CD4-positive, alpha-beta memory T cell (primary cell): ENCODE measurements around the gene SPRYD4. TPM values are rescaled to one million over a fixed set of nuclear protein-coding genes. Genes with fewer than 3 reads are reported as not detected.

ENCODE experiments used
- CTCF ChIA-PET: fragments of 350-600 bp; sonication (Branson Sonifier 250); formaldehyde crosslinking; loops from one replicate; lab custom pipeline; 2021; ENCODE audit warnings: inconsistent platforms; ENCODE audit not compliant: partially characterized antibody; lab: Charles Lee
- POLR2A ChIA-PET: fragments of 350-600 bp; sonication (Branson Sonifier 250); formaldehyde crosslinking; loops from one replicate; lab custom pipeline; 2021; ENCODE audit not compliant: partially characterized antibody; lab: Charles Lee
- DNase-seq, 5 donors: peaks; one replicate each; pipeline versions ENCODE4 v3.0.0 to v3.0.0-alpha.2; 2020 to 2022; ENCODE audit warnings: mixed read lengths in 1 of 5
- H3K27ac ChIP-seq: one replicate; pipeline ENCODE4 v1.7.0; 2013; ENCODE audit warnings: low read depth, low read length
- H3K27me3 ChIP-seq: 2 replicates; pipeline ENCODE4 v1.7.0; 2013; ENCODE audit warnings: mild to moderate bottlenecking, low read length, moderate library complexity; ENCODE audit not compliant: insufficient read depth
- H3K36me3 ChIP-seq: 2 replicates; pipeline ENCODE4 v1.7.0; 2013; ENCODE audit warnings: mild to moderate bottlenecking, low read length, moderate library complexity; ENCODE audit not compliant: insufficient read depth
- H3K4me1 ChIP-seq: 2 replicates; pipeline ENCODE4 v1.7.0; 2013; ENCODE audit warnings: mild to moderate bottlenecking, low read length, moderate library complexity; ENCODE audit not compliant: insufficient read depth
- H3K4me3 ChIP-seq, 2 donors: one replicate each; pipeline ENCODE4 v1.7.0; 2013; ENCODE audit warnings: low read length in 2 of 2, mild to moderate bottlenecking in 1 of 2
- H3K9me3 ChIP-seq, 2 donors: one replicate each; pipeline ENCODE4 v1.7.0; 2013; ENCODE audit warnings: low read length in 2 of 2, control low read depth in 1 of 2; ENCODE audit not compliant: control insufficient read depth in 1 of 2
- H3K27ac Mint-ChIP-seq, 7 donors: one replicate each; pipeline ENCODE4 v1.8.0; 2020 to 2021; ENCODE audit warnings: mixed read lengths in 7 of 7, mild to moderate bottlenecking in 6 of 7, inconsistent platforms in 3 of 7, moderate library complexity in 3 of 7
- H3K27me3 Mint-ChIP-seq, 2 donors: one replicate each; pipeline ENCODE4 v1.8.0; 2020 to 2021; ENCODE audit warnings: mixed read lengths in 2 of 2
- H3K36me3 Mint-ChIP-seq, 2 donors: one replicate each; pipeline ENCODE4 v1.8.0; 2020 to 2021; ENCODE audit warnings: mixed read lengths in 2 of 2, inconsistent platforms in 1 of 2, mild to moderate bottlenecking in 1 of 2
- H3K4me1 Mint-ChIP-seq, 4 donors: one replicate each; pipeline ENCODE4 v1.8.0; 2020 to 2021; ENCODE audit warnings: mixed read lengths in 4 of 4, mild to moderate bottlenecking in 1 of 4
- H3K4me3 Mint-ChIP-seq, 8 donors: one replicate each; pipeline ENCODE4 v1.8.0; 2020 to 2021; ENCODE audit warnings: mixed read lengths in 8 of 8, mild to moderate bottlenecking in 7 of 8, moderate library complexity in 6 of 8, inconsistent platforms in 3 of 8
- H3K9me3 Mint-ChIP-seq, 8 donors: one replicate each; pipeline ENCODE4 v1.8.0; 2020 to 2021; ENCODE audit warnings: mixed read lengths in 8 of 8, mild to moderate bottlenecking in 5 of 8, inconsistent platforms in 3 of 8, moderate library complexity in 1 of 8
- intact Hi-C: fragments of 100-400 bp; cut with micrococcal nuclease; formaldehyde crosslinking; loops from one replicate; pipeline ENCODE4 v1.15.1; 2023
- polyA plus RNA-seq, 2 donors: library from polyadenylated mRNA; unstranded; fragments of 300-500 nt; fragmentation: Illumina TruSeq; gene quantifications; one replicate each; pipeline ENCODE4 v1.2.3, GENCODE V29; 2021
- total RNA-seq, 2 experiments: library from RNA; stranded (reverse); gene quantifications; one replicate each; pipeline ENCODE4 v1.2.3, GENCODE V29; 2021

SPRYD4 gene
- total and polyA plus RNA-seq, 4 experiments from 2014 or later, result 1.1 to 6.9 (median 4.0) TPM

DNA sequence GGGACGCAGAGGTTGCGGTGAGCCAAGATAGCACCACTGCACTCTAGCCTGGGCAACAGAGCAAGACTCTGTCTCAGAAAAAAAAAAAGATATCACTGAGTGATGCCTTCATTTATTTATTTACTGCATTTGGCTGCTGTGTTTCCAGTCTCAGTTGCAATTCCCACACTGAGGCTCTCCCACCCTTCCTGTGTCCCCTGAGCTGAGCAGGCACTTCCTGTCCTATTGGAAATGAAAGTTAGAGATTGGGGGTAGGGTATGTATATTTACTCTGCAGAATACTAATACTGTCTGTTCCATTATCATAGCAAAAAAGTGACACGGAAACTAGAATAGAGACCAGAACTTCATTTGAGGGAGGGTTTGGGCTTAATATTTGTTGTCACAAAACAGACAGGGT is 51.7 kb downstream of the SPRYD4 start:
- H3K27me3 ChIP-seq, result no peaks in the 10 kb centered on the region
- H3K9me3 ChIP-seq, result no peaks in the 10 kb centered on the region
- no peaks in the 10 kb centered on the region for H3K36me3 Mint-ChIP-seq
- DNase-seq, result no peak
- H3K4me3 ChIP-seq, result no peak overlapping the region
- intact Hi-C loops, result no loop called here
- H3K9me3 Mint-ChIP-seq, result no peaks in the 10 kb centered on the region
- no peak overlapping the region for H3K27ac Mint-ChIP-seq
- H3K4me3 Mint-ChIP-seq, result no peak overlapping the region
- H3K4me1 Mint-ChIP-seq, result peaks cover 14 to 28% (median 22%) of the 10 kb centered on the region in 4 donors
- ChIA-PET POLR2A (no interaction called here), CTCF (interaction anchor here (1.4 to 3.5 kb wide), 2 partner anchors 69 to 117 kb away, joined by 4 to 17 read pairs; no protein-coding TSS in a partner anchor)
- no peak overlapping the region for H3K27ac ChIP-seq
- peaks cover 14% of the 10 kb centered on the region for H3K4me1 ChIP-seq
- H3K36me3 ChIP-seq, result no peaks in the 10 kb centered on the region
- H3K27me3 Mint-ChIP-seq, result peaks cover 0 to 3% of the 10 kb centered on the region in 2 donors

DNA sequence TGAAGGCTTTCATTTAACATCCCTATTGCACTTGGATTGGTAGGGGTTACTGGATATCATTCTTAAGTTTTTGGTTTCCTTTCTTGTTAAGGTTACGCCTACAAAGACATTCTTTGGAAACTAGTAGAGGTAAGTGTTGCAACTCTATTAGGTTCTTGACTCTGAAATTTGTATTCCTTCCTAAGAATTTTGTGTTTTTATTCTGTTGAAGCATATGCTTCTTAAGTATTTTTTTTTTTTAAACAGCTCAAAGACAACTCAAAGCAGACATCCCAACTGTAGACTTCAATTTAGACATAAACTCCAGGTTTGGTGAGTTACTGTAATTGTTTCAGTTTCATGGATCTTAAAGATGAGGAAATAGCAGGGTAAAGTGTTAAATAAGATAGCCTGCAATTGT is 52.1 kb downstream of the SPRYD4 start:
- Mint-ChIP-seq H3K4me1 (peaks cover 14 to 28% (median 22%) of the 10 kb centered on the region in 4 donors), H3K36me3 (no peaks in the 10 kb centered on the region), H3K27ac (peak overlapping the region in 1 of 7 donors; percentile 14), H3K27me3 (peaks cover 0 to 3% of the 10 kb centered on the region in 2 donors), H3K9me3 (no peaks in the 10 kb centered on the region), H3K4me3 (peak overlapping the region in 2 of 8 donors; percentile 7 to 50)
- DNase-seq, result no peak
- no peak overlapping the region for H3K4me3 ChIP-seq
- H3K4me1 ChIP-seq, result peaks cover 14% of the 10 kb centered on the region
- no peaks in the 10 kb centered on the region for H3K36me3 ChIP-seq
- ChIA-PET CTCF (interaction anchor here (1.4 to 3.5 kb wide), 3 partner anchors 53 to 116 kb away, joined by 4 to 19 read pairs (median 17); no protein-coding TSS in a partner anchor), POLR2A (no interaction called here)
- intact Hi-C loops, result no loop called here
- no peaks in the 10 kb centered on the region for H3K9me3 ChIP-seq
- no peaks in the 10 kb centered on the region for H3K27me3 ChIP-seq
- no peak overlapping the region for H3K27ac ChIP-seq

DNA sequence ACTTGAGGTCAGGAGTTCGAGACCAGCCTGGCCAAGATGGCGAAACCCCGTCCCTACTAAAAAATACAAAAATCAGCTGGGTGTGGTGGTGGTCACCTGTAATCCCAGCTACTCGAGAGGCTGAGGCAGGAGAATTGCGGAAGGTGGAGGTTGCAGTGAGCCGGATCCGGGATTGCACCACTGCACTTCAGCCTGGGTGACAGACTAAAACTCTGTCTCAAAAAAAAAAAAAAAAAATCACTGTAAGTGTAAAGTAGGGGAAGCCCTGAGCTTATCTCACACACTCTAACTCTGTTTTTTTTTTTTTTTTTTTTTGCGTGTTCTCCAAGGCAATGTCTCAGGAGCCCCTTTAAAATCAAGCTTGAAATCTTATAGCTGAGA is 52.8 kb downstream of the SPRYD4 start:
- H3K36me3 Mint-ChIP-seq, result no peaks in the 10 kb centered on the region
- CTCF ChIA-PET, result interaction anchor here (0.5 to 3.5 kb wide), 8 partner anchors 9 to 177 kb away, joined by 3 to 19 read pairs (median 4); partner anchors contain the start of gene ATP5F1B
- Histone ChIP-seq H3K27ac (peak overlapping the region; percentile 18), H3K27me3 (no peaks in the 10 kb centered on the region), H3K4me1 (peaks cover 14% of the 10 kb centered on the region), H3K4me3 (no peak overlapping the region), H3K9me3 (no peaks in the 10 kb centered on the region), H3K36me3 (no peaks in the 10 kb centered on the region)
- peaks cover 0 to 3% of the 10 kb centered on the region in 2 donors for H3K27me3 Mint-ChIP-seq
- DNase-seq, result no peak
- peak overlapping the region; percentile 30 to 95 (median 88) for H3K4me3 Mint-ChIP-seq
- POLR2A ChIA-PET, result interaction anchor here (0.6 to 2.1 kb wide), 4 partner anchors 108 to 167 kb away, joined by 3 to 9 read pairs (median 4); partner anchors contain the start of gene PTGES3
- intact Hi-C loops, result no loop called here
- peak overlapping the region in 5 of 7 donors; percentile 36 to 92 (median 90) for H3K27ac Mint-ChIP-seq
- H3K9me3 Mint-ChIP-seq, result no peaks in the 10 kb centered on the region
- peaks cover 14 to 28% (median 22%) of the 10 kb centered on the region in 4 donors for H3K4me1 Mint-ChIP-seq

DNA sequence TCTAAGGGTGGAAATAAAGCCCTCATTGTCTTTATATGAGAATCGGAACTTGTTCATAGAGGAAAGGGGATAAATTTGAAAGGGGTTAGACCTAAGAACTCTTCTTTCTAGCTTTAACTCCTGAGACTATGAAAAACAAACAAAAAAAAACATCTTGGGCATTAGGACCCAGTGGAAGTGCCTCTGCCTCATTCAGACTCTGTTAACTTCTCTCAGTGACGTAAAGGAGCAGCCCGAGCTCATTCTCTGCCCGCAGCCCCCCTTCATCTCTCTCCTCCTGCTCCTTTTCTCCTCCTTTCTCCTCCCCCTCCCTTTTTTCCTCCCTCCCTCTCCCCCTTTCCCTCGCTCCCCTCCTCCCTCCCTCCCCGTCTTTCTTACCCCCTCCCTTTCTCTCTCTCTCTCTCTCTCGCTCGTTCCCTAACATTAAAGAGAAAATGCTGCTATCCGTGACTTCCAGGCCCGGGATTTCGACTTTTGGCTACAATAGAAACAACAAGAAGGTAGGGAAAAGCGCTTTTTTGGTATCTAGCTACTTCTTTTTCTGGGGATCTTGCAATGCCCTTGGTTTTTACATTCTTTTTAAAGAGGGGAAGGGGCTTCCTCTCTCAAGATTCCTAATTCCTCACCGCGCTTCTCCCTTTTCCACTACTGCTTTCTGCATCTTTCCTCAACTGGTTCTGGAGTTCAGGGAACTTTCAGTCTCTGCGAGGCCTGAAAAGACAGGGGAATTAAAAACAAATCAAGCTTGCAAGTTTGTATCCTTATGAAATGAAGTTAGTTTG is 53.4 kb downstream of the SPRYD4 start, which contains the start of gene RBMS2:
Gene RBMS2, plus strand, starts transcription at position 231 of the 782 bp plus-strand sequence. Its CDS starts 204 bp downstream, at position 435.
- no peaks in the 10 kb centered on the region for H3K27me3 ChIP-seq
- Mint-ChIP-seq H3K4me3 (peak within 1 kb of the TSS; percentile 87 to 95 (median 89)), H3K36me3 (no peaks in the 10 kb centered on the region), H3K4me1 (peaks cover 14 to 28% (median 22%) of the 10 kb centered on the region in 4 donors), H3K27ac (peak within 1 kb of the TSS; percentile 78 to 95 (median 90)), H3K27me3 (peaks cover 0 to 3% of the 10 kb centered on the region in 2 donors), H3K9me3 (no peaks in the 10 kb centered on the region)
- peak within 1 kb of the TSS in 1 of 2 donors; percentile 9 for H3K4me3 ChIP-seq
- H3K36me3 ChIP-seq, result no peaks in the 10 kb centered on the region
- no peaks in the 10 kb centered on the region for H3K9me3 ChIP-seq
- POLR2A ChIA-PET, result interaction anchor here (0.6 to 2.1 kb wide), 5 partner anchors 107 to 166 kb away, joined by 3 to 9 read pairs (median 4); partner anchors contain the start of gene PTGES3
- intact Hi-C loops, result no loop called here
- CTCF ChIA-PET, result interaction anchor here (0.6 to 3.5 kb wide), 9 partner anchors 8 to 148 kb away, joined by 3 to 19 read pairs (median 4); partner anchors contain the start of gene ATP5F1B
- H3K27ac ChIP-seq, result peak within 1 kb of the TSS; percentile 18
- peaks cover 14% of the 10 kb centered on the region for H3K4me1 ChIP-seq
- peak; percentile 37 to 69 (median 49) for DNase-seq

DNA sequence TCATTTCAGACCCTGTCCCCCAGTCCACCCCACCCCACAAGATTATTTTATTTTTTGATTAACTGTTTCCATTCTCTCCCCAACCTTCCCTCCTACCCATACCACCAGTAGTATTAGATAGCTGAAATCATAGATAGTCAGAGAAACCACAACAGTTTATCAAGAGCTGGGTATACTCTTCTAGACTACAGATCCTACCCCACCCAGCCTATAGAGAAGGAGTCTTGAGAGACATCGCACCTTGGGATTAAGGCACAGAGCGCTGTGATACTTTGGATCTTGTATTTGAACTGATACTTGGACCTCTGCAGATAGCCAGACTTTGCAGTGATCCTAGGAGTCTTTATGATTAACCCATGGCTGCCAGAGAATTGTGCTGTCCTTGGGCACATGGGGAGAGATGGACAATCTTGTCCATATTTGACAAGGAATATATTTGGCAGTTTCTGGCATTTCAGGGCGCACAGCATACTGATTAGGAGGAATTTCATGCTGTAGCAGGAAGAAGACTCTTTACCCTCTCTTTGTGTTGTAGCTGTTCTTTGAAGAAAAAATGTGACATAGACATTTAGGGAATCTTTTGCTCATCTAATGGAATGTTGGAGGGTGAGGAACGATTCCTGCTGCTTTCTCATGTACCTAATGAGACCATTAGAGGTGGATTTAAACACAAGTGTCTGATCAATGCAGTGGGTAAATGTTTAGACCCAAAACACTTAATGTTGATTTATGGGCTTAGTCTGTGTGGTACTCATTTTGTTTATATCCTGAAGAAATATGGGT is 54.2 kb downstream of the SPRYD4 start:
- Histone ChIP-seq H3K27ac (no peak overlapping the region), H3K4me1 (peaks cover 14% of the 10 kb centered on the region), H3K4me3 (no peak overlapping the region), H3K36me3 (no peaks in the 10 kb centered on the region), H3K27me3 (no peaks in the 10 kb centered on the region), H3K9me3 (no peaks in the 10 kb centered on the region)
- Mint-ChIP-seq H3K27me3 (peaks cover 0 to 3% of the 10 kb centered on the region in 2 donors), H3K36me3 (no peaks in the 10 kb centered on the region), H3K9me3 (no peaks in the 10 kb centered on the region), H3K4me1 (peaks cover 14 to 28% (median 22%) of the 10 kb centered on the region in 4 donors), H3K4me3 (peak overlapping the region; percentile 87 to 95 (median 89)), H3K27ac (peak overlapping the region; percentile 36 to 92 (median 79))
- DNase-seq, result no peak
- ChIA-PET CTCF (interaction anchor here (0.6 to 3.5 kb wide), 6 partner anchors 9 to 160 kb away, joined by 3 to 19 read pairs (median 7); no protein-coding TSS in a partner anchor), POLR2A (interaction anchor here (0.5 to 2.1 kb wide), 3 partner anchors 106 to 114 kb away, joined by 4 to 9 read pairs (median 5); no protein-coding TSS in a partner anchor)
- intact Hi-C loops, result no loop called here

DNA sequence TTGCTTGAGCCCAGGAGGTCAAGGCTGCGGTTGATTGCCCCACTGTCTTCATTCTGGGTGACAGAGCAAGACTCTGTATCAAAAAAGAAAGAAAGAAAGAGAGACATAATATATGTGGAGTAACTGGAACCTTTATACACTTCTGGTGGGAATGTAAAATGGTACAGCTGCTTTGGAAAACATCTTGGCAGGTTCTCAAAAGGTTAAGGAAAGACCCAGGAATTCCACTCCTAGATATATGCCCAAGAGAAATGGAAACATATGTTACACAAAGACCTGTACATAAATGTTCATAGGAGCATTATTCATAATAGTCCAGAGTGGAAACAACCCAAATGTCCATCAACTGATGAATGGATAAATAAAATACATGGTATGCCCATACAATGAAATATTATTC is 60.5 kb downstream of the SPRYD4 start:
- no peaks in the 10 kb centered on the region for H3K27me3 ChIP-seq
- no peaks in the 10 kb centered on the region for H3K36me3 ChIP-seq
- DNase-seq, result no peak
- intact Hi-C loops, result no loop called here
- no peaks in the 10 kb centered on the region for H3K36me3 Mint-ChIP-seq
- H3K27me3 Mint-ChIP-seq, result peaks cover 0 to 3% of the 10 kb centered on the region in 2 donors
- ChIA-PET CTCF (no interaction called here), POLR2A (no interaction called here)
- no peak overlapping the region for H3K4me3 Mint-ChIP-seq
- H3K27ac ChIP-seq, result no peak overlapping the region
- H3K27ac Mint-ChIP-seq, result no peak overlapping the region
- H3K9me3 Mint-ChIP-seq, result no peaks in the 10 kb centered on the region
- no peaks in the 10 kb centered on the region for H3K9me3 ChIP-seq
- no peaks in the 10 kb centered on the region for H3K4me1 ChIP-seq
- H3K4me3 ChIP-seq, result no peak overlapping the region
- H3K4me1 Mint-ChIP-seq, result no peaks in the 10 kb centered on the region
